DMS53 treated with DMSO at 0.1 percent for 48 hours (cell line): ENCODE measurements around the gene DCTN4.
"Not testable (repeated sequence)": the region's sequence is repeated elsewhere in the genome, so short reads cannot be mapped to it uniquely, and the experiment has no call there.

Experiments
- DNase-seq: peaks from one replicate; lab custom pipeline; 2025; ENCODE audit not compliant: unreplicated experiment; lab: John Stamatoyannopoulos, UW

The DCTN4 gene

GRCh38 chr5:150778517-150779396 is 19.9 kb upstream of the DCTN4 start, which contains the start of gene SMIM3:
Gene SMIM3, plus strand, starts transcription at chr5:150778757. Its CDS starts 16,684 bp downstream, at chr5:150795441.
- peak; percentile 67 for DNase-seq

- peak; percentile 53 for DNase-seq
Observed at GRCh38 chr5:150778088-150778516, 19.3 kb upstream of the DCTN4 start.

- DNase-seq, result no peak
Observed at GRCh38 chr5:150777685-150778084, 18.9 kb upstream of the DCTN4 start.

GRCh38 chr5:150774145-150774544 is 15.3 kb upstream of the DCTN4 start:
- no peak for DNase-seq

GRCh38 chr5:150771034-150771795 is 12.4 kb upstream of the DCTN4 start:
- DNase-seq, result no peak

GRCh38 chr5:150766251-150766650 is 7.4 kb upstream of the DCTN4 start:
- DNase-seq, result no peak

GRCh38 chr5:150765799-150766169 is 7.0 kb upstream of the DCTN4 start:
- no peak for DNase-seq

- no peak for DNase-seq
Observed at GRCh38 chr5:150765011-150765798, 6.4 kb upstream of the DCTN4 start.

GRCh38 chr5:150764530-150764929 is 5.7 kb upstream of the DCTN4 start:
- no peak for DNase-seq

GRCh38 chr5:150763023-150763769 is 4.4 kb upstream of the DCTN4 start:
- DNase-seq, result no peak

- DNase-seq, result no peak
Observed at GRCh38 chr5:150762211-150762610, 3.4 kb upstream of the DCTN4 start.

- DNase-seq, result no peak
Observed at GRCh38 chr5:150759334-150759583, 442 bp upstream of the DCTN4 start.

- DNase-seq, result no peak
Observed at GRCh38 chr5:150758203-150758530, 650 bp downstream of the DCTN4 start.

GRCh38 chr5:150757087-150757649 is 1.6 kb downstream of the DCTN4 start:
- DNase-seq, result no peak

- no peak for DNase-seq
Observed at GRCh38 chr5:150753863-150754262, 5.0 kb downstream of the DCTN4 start.

GRCh38 chr5:150753463-150753862 is 5.4 kb downstream of the DCTN4 start:
- DNase-seq, result no peak

GRCh38 chr5:150751096-150751891 is 7.5 kb downstream of the DCTN4 start:
- DNase-seq, result no peak

- no peak for DNase-seq
Observed at GRCh38 chr5:150750469-150750868, 8.3 kb downstream of the DCTN4 start.

- not testable (repeated sequence) for DNase-seq
Observed at GRCh38 chr5:150743142-150743488, 15.7 kb downstream of the DCTN4 start.
